HCEC 1CT (cell line): ENCODE data around the gene GRIPAP1.
"Not testable (repeated sequence)": the region's sequence is repeated elsewhere in the genome, so short reads cannot be mapped to it uniquely, and the experiment has no call there.

ENCODE experiments used
- DNase-seq: peaks from one replicate; pipeline ENCODE4 v3.0.0-alpha.2; 2017

The GRIPAP1 gene

DNA sequence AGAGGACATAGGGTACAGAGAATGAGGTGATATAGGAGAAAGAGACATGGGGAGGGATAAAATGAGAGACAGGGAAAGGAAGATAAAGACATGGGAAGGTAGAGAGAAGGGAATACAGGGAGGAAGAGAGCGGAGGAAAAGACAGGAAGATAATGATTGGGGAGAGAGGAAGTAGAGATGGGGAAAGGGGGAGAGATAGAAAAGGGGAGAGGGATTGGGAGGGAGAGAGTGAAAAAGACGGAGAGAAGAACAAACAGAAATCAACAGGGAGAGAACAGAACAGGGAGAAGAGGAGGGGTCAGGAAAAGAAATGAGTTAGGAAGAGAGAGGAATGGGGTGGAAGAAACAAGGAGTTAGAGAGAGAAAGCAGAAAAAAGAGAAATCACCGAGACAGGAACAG, 4.6 kb downstream of the GRIPAP1 start:
- DNase-seq, result no peak

DNA sequence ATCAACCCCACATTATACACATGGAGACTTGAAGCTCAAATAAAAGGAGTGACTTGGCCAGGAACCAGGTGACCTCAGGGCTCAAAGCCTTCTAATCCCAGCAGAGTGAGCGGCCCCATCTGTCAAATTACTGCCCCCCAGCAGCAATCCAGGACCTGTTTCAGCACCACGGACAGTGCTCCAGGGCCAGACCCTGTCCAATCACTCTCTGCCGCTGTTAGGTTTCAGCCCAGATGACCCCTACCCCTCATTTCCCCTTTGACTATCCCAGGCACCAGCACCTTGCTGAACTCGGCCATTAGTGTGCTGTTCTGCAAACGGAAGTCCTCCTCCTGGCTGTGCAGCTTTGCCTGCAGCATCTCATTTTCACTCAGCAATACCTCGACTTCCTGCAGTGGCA, 5.1 kb downstream of the GRIPAP1 start:
- no peak for DNase-seq

DNA sequence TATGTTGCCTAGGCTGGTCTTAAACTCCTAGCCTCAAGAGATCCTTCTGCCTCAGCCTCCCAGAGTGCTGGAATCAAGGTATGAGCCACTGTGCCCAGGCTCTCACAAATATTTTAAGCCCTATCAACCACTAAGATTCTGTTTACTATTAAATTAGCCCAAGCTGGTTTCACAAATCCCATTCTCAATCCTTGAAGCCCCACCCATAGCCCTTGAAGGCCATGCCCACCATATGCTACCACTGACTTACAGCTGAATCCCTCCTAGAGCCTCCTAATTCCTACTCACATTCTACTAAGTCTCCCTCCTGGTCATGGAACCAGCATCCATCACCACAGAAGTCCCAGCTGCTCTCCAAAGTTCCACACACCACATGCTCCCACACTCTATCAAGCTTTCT, 9.7 kb downstream of the GRIPAP1 start:
- DNase-seq, result no peak

DNA sequence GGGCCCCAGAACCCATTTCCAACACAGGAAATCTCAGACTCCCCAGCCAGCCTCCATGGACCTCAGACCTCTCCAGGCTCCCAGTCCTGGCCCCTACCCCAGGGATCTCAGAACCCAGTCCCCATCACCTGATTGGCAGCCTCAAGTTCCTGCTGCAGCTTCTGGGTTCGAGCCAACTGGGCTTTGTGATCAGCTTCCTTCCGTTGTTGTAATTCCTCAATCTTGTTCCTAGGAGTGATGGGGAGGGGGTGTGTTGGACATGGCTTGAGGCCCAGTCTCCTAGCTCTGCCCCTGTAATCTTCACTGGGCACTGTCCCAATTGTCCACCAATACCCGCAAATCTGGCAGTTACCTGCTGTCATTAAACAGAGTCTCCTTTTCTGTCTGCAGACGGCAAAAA, 12.6 kb downstream of the GRIPAP1 start:
- DNase-seq, result no peak

DNA sequence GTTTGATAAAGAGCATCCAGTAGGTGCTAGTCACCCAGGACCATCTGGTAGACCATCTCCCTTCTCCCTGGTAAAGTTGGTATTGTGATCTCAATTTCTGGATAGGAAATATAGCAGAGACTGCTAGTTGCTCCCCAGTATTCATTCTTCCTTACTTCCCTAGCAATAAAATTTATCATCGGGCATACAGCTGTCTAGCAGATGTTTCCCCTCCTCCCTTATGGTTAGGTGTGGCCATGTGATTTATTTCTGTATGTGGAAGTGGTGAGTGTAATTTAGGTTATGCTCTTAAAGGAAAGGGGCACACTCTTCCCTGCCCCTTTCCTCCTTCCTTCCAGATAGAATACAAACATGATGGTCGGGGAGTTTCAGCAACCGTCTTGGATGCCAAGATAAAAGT, 18.2 kb downstream of the GRIPAP1 start:
- no peak for DNase-seq

DNA sequence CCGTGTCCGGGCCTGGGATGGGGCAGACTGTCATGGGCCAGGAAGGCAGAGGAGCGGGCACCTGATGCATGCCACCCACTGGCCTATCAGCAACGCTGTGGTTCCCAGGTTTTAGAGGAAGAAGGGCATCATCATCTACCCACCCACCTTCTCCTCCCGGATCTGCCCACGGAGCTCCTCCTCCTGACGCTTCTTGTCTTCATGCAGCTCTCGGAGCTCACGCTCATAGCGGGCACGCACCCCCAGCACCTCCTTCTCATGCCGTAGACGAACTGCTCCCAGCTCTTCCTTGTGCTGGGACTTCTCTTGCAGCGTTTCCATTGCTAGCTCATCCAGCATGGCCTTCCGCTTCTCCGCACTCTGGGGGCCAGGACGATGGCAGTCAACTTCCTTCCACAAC, 19.0 kb downstream of the GRIPAP1 start:
- no peak for DNase-seq

DNA sequence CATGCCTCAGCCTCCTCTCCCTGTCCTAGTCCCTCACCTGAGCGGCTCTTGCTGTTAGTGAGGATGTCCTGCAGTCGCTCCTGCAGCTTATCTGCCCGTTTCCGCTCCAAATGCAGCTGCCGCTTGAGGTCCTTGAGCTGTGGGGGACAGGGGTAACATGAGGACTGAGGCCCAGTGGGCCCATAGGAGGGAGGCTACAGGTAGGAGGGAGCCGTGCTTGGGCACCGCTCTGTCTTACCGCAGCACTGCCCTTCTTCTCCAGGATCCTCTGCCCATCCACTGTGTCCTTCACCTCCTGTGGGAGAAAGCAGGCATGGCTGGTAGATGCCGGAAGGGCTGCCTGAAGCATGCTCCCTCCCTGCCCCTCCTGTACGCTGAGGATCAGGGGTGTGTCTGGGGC, 20.9 kb downstream of the GRIPAP1 start:
- DNase-seq, result no peak

DNA sequence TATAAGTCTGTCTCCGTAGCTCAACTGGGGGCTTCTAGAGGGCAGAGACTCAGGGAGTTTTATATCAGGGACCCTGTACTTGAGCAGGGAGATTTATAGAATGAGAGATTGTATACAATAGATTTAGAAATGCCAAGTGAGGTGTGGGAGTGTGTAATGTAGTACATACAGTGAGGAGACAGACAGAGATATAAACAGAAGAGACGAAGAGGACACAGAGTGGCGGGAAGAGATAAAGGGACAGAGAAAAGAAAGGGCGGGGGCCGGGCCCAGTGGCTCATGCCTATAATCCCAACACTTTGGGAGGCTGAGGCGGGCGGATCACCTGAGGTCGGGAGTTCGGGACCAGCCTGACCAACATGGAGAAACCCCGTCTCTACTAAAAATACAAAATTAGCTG, 21.7 kb downstream of the GRIPAP1 start:
- not testable (repeated sequence) for DNase-seq

DNA sequence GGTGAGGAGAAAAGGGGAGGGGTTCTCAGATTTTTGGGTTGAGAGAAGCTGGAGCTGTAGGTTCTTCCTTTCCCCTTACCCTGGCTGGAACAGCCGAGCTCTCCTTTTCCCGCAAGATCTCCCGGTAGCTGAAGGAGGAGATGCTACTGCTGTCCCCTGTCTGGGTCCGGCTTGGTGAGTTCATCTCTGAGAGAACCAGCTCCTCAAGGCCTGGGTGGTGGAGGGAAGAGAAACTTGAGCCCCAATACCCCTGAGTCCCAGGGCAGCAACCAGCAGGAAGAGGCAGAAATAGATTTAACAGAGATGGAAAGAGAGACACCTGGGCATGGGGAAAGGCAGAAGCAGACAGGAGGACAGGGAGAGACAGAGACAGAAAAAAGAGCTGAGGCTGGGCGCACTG, 23.8 kb downstream of the GRIPAP1 start:
- no peak for DNase-seq

DNA sequence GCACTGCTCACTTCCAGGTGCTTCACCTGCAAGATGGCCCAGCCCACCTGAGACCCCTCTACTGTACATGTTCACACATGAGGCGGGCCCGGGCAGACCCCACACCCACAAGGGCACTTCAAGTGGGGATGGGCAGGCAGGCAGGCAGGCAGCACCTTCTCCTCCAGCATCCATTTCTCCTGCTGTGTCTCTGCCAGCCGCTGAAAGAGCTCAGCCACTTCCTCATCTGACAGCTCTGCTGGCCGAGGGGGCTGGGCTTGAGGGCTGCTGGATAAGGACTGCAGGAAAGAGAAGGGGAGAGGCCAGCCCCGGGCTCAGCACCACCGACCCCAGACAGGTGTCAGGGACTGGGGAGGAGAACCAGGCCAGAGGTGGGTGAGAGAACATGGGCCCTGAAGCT, 26.0 kb downstream of the GRIPAP1 start:
- no peak for DNase-seq

DNA sequence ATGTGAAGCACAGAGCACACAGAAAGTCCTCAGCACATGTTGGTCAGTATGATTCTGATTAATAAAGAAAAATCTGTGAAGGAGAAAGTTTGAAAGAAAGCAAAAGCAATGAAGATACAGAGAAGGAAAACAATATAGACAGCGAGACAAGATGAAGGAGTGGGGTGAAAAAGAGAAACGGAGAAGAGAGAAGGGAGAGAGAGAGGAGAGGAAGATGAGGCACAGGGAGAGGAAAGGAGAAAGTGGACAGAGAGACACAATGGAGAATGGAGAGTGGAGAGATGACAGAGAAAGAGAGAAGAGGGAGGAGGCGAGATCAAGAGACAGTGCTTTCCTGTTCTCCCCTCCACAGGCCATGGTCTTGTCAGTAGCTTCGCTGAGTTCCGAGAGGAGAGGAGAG, 26.5 kb downstream of the GRIPAP1 start:
- DNase-seq, result no peak

DNA sequence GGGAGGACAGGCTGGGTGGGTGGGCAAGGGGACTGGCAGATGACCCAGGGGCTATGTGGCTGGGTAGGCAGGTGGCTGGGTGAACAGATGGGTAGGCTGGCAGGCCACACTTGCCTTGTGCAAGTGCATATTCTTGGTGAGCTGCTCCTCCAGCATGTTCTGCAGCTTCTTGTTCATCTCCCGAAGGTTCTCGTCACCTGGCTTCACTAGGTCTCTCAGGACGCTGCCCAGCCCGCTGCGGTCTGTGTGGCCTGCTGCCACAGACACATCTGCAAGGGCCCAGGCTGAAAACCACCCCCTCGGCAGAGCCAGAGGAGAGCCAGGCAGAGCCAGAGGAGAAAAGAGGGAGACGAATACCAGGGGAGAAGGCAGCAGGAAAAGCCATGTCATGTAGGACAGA, 27.0 kb downstream of the GRIPAP1 start:
- DNase-seq, result no peak

DNA sequence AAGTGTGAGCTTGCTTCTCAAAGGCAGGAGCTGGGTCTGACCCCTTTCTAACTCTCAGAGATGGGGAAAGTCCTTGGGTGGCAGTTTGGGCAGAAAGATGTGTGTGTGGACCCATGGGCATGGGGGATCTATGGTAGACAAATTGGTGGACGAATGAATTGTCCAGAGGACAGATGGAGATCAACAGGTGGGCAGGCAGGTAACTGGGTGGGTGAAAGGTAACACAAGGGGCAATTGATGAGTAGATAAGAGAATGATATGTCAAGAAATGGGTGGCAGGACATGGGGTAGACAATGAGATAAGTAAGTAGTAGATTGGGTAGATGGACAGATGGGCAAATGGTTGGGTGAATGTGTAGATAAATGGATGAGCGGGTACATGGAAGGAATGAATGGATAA, 27.5 kb downstream of the GRIPAP1 start:
- no peak for DNase-seq

DNA sequence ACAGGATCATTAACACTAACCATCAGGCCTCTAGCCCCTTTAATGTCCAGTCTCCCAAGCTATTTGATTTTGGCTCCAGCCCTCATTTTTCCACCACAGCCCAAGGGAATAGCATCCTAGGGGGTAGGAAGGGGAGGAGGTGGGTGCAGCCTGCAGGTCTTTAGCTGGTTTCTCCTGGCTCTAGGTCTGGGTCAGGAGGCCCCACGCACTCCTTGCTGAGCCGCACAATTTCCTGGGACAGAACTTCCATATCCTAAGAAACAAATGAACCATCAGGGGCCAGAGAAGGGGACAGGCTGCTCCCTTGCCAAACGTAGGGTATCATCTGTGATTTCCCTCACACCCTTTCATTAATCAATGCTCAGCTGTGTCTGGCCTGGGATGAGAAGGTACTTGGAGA, 28.0 kb downstream of the GRIPAP1 start:
- no peak for DNase-seq

DNA sequence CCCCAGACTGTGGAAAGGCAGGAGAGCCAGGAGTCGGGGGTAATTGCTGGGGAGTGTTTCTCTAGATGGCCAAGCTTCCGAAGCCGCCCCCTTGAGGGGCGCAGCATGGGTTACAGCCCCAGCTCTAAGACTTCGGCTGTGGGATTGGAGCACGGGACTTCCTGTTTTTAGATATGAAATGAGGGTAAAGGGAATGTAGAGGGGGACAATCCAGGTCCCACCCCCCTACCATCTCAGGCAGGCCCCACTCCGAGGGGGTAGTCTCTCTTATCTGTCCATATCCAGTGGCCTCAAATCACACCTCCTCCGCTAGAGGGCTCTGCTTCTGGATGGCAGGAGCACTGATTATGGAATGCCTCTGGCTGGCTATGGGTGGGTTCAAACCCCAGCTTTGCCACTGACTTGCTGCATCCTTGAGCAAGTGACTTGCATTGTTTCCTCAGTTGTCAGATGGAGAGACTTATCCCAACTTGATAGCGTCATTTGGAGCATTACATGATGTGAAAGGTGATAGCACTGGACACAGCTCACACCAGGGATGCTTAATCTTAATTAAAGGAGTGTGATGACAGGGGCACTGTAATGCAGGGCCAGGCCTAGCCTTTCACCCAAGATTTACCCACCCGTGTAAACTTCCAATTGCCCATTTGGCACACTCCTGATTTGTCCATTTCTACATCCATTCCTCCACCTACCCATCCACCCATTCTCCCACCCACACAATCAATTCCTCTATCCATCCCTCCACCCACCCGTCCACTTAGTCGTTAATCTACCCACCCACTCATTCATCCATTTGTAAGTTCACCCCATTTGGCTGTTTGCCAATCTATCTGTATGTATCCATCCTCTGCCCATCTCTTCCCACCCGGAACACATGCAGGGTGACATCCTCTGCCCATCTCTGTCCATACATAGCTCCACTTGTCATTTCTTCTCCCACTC, 29.6 kb downstream of the GRIPAP1 start:
- DNase-seq, result peak; percentile 40

DNA sequence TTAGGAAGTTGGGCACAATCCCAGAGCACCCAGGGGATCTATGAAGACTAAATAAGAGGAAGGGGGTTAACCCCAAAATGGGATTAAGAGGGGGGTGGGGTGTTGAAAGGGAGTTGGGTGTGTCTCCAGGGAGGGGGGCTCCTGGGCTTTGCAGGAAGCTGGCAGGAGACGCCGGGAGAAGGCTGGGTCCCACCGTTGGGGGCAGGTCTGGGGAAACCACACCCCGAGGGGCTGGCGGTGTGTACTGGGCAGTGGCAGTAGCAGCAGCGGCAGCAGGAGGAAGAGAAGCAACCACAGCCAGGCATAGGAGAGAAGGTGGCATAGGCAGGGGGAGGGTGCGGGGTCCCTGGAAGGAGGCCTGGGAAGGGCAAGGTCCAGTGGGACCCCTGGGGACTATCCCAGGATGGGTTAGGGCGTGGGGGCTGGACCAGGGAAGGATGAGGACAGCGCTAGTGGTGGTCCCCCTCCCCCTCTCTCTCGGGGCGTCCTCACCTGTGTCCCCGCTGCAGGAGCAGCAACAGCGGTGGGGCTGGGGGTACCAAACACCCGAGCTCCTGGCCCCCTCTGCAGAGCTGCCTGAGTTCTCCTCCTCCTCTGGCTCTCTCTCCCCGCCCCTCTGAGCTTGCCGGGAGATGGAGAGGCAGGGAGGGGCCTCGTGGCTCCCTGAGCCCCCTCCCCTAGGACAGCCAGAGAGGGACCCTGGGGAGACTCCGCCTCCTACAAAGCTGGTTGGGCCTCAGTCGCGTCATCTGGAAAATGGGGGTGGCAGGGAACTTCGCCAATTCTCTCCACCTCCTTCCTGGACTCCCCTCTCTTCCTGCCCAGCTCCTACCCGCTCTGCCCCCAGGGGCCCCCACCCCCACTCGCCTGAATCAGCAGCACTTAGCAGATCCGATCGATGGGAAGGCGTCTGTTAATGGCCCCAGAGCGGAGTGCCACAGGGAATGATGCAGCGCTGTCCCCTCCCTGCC, 30.5 kb downstream of the GRIPAP1 start, which contains the start of gene KCND1:
Gene KCND1 (minus strand): TSS at position 596 of the 971 bp plus-strand sequence. CDS start 1,573 bp downstream, outside the sequence.
- DNase-seq, result peak; percentile 4

DNA sequence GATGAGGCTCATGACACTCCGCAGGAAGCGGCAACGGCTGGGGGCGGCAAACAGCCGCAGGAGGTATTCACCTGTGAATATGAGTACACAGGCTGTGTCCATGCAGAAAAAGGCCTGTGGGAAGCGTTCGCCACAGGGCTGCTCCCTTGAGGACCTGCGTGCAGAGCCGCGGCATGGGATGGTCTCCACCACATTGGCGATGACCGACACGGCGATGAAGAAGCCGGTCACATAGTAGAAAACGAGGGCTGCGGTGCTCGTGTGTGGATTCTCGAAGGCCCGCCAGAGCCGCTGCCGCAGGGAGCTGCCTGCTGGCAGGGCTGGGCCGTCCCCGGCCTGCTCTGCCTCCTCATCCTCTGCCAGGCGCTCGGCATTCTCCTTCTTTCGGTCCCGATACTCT, 32.6 kb downstream of the GRIPAP1 start:
- DNase-seq, result no peak

DNA sequence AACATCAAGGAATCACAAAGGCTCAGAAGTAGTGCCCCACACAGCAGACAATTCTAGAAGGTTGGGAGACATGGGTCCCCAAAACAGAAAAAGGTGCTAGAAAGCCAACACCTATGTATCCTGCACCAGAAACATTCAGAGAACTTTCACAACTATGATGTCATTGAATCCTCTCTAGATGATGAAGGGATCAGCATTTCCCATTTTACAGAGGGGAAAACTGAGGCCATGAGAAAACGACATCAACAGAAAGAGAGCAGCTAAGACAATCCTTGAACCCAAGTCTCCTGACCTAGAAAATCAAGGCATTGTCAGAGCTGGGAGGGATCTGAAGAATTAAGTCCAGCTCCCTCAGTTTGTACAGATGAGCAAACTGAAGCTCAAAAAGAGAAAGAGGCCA, 33.7 kb downstream of the GRIPAP1 start:
- no peak for DNase-seq

DNA sequence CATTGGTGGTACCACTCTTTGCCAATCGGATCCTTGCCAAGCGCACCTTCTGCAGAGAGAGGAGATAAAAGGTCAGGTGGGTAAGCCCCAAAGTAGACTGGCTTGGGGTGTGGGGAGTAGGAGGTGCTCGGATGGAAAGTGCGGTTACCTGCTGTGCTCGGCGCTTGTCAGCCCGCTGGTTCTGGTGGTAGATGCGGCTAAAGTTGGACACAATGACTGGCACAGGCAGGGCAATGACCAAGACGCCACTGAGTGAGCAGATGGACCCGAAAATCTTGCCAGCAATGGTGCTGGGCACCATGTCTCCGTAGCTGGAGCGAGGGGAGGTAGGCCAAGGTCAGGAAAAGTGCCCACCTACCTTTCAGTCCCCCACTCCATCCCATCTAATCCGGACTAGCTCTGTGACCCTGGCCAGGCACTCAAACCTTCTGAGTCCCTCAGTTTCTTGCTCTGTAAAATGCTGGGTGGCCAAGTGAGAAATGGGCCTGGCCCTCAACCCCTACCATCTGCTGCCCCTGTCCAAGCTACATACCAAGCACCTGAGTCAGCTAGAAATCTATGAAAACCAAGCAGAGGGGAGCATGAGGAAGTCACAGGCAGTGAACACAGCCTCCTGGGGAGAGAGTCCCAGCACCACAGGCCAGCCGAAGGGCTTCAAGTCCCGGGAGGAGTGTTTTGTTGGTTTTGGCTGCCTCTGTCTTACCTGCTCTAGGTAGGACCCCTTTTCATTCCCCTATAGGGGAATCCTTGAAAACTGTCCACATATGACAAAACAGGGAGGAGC, 35.1 kb downstream of the GRIPAP1 start:
- DNase-seq, result peak; percentile 36

DNA sequence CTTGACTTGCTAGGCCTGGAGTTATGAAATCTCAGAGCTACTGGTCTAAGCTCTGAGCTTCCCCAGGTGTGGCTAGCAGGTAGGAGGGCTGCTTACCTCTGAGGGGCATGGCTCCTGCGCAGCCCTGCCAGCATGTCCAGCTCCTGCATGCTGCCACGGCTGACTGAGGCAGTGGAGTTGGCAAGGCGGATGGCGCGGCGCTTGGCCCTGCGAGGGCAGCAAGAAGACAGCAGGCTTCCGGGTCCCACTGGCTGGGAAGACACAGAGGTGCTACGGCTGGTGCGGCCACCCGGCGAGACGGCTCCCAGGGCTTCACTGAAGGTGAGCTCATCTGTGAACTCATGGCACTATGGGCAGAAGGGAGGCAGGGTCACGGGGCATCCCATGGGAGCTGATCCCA, 36.1 kb downstream of the GRIPAP1 start:
- no peak for DNase-seq

DNA sequence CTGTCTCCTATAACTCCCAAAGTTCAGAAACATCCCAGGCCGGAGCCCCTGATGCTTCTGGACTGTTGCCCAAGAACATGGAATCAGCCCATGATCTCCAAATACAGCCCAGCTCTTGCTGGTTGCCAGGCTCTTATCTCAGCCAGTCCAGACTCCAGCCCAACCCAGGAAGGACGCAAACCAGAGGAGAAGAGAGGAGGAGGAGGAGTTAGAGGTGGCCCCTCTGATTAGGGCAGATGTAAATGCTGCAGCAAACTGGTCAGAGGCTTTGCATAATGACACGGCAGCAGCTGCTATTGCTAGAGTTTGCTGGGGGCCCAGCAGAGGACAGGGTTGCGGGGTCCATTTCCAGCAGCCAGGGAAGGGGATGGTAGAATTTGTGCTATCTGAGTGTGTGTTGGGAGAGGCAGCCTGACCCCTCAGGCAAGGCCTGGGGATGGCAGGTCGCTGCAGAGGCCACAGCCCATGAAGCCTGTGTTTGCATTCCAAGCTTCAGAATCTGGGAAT, 40.4 kb downstream of the GRIPAP1 start:
- DNase-seq, result no peak

DNA sequence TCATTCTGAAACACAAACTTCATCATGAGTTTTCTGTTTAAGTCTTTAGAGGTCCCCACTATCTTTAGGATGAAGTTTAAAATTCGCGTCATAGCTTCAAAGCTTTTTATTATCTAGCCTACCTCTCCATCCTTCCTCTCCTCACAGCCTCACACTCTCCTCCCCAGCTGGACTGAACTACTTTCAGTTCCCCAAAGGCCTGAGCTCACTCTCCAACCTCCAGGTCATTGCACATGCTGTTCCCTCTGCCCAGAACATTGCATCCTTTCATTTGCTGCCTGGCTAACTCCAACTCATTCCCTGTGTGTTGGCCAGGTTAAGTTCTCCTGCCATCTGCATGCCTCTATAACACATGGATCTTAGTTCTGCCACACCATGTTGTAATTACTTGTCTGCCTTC, 41.8 kb downstream of the GRIPAP1 start:
- no peak for DNase-seq
